A673 (cell line): ENCODE measurements around the gene ARMH1. TPM values are rescaled to one million over a fixed set of nuclear protein-coding genes. Genes with fewer than 3 reads are reported as not detected.
A peak's percentile ranks its signal among the peaks of the same experiment; 100 is the strongest.

ENCODE experiments used
- BruUV-seq: library from RNA; stranded (reverse); fragments of 400-500 nt; replicated peaks from 2 replicates; lab custom pipeline; 2021; lab: Mats Ljungman, UMichigan
- CTCF ChIA-PET: fragments of 300-600 bp; sonication (Branson Sonifier 250); formaldehyde crosslinking; loops from one replicate; lab custom pipeline; 2022; ENCODE audit warnings: antibody characterized with exemption; lab: Charles Lee
- POLR2A ChIA-PET: fragments of 300-600 bp; sonication (Branson Sonifier 250); formaldehyde crosslinking; loops from one replicate; lab custom pipeline; 2022; ENCODE audit warnings: antibody characterized with exemption; ENCODE audit not compliant: low non-redundant PET; lab: Charles Lee
- DNase-seq: peaks from one replicate; pipeline ENCODE4 v3.0.0-alpha.2; 2015; ENCODE audit warnings: low spot score
- H3K27ac ChIP-seq: fragments of 200-600 bp; sonication (generic); 2 replicates; pipeline ENCODE4 v1.5.1; 2016; ENCODE audit warnings: mixed run types, low read depth, mild to moderate bottlenecking, mixed read lengths, antibody characterized with exemption, low read length; ENCODE audit not compliant: poor library complexity, severe bottlenecking
- H3K27me3 ChIP-seq: fragments of 200-600 bp; sonication (generic); replicated peaks from 2 replicates; pipeline ENCODE4 v1.6.1; 2017; ENCODE audit warnings: mixed run types, low read depth, mild to moderate bottlenecking, mixed read lengths, antibody characterized with exemption, low read length; ENCODE audit not compliant: insufficient read depth, poor library complexity
- H3K36me3 ChIP-seq: fragments of 200-600 bp; sonication (generic); 2 replicates; pipeline ENCODE4 v1.6.1; 2016; ENCODE audit warnings: mixed run types, mild to moderate bottlenecking, mixed read lengths, antibody characterized with exemption, low read length; ENCODE audit not compliant: insufficient read depth, poor library complexity, severe bottlenecking
- H3K4me1 ChIP-seq: fragments of 200-600 bp; sonication (generic); 2 replicates; pipeline ENCODE4 v1.6.1; 2017; ENCODE audit warnings: mixed run types, mild to moderate bottlenecking, mixed read lengths, antibody characterized with exemption, low read length; ENCODE audit not compliant: insufficient read depth, poor library complexity, severe bottlenecking
- H3K4me3 ChIP-seq: fragments of 200-600 bp; sonication (generic); 2 replicates; pipeline ENCODE4 v1.5.1; 2016; ENCODE audit warnings: low read depth, mixed run types, mild to moderate bottlenecking, mixed read lengths, low read length; ENCODE audit not compliant: poor library complexity, severe bottlenecking
- H3K9me3 ChIP-seq: fragments of 200-600 bp; sonication (generic); 2 replicates; pipeline ENCODE4 v1.6.1; 2016; ENCODE audit warnings: mixed run types, low read depth, mild to moderate bottlenecking, mixed read lengths, antibody characterized with exemption, low read length; ENCODE audit not compliant: poor library complexity, severe bottlenecking
- EZH2 ChIP-seq: fragments of 200-600 bp; sonication (generic); IDR thresholded peaks from 2 replicates; pipeline ENCODE4 v1.6.1; 2017; ENCODE audit warnings: borderline replicate concordance, low read depth, mild to moderate bottlenecking, mixed read lengths, antibody characterized with exemption, low read length; ENCODE audit not compliant: poor library complexity, severe bottlenecking
- intact Hi-C: fragments of 100-400 bp; cut with micrococcal nuclease; formaldehyde crosslinking; loops from one replicate; pipeline ENCODE4 v1.10.0; 2022; ENCODE audit not compliant: unreplicated experiment
- total RNA-seq: library from RNA; stranded (reverse); gene quantifications from 2 replicates; pipeline ENCODE4 v1.2.3, GENCODE V29; 2021
- TF ChIP-seq, protein P1 (sequence below): fragments of 300-800, 200-600 bp; sonication (generic); conservative IDR thresholded peaks from 2 replicates; pipeline ENCODE4 v1.5.1; 2017; ENCODE audit warnings: low read depth, mild to moderate bottlenecking, antibody characterized with exemption, low read length, moderate library complexity, mixed read lengths

The ARMH1 gene
- total RNA-seq, 1 experiment from 2014 or later = 0.26 TPM

DNA sequence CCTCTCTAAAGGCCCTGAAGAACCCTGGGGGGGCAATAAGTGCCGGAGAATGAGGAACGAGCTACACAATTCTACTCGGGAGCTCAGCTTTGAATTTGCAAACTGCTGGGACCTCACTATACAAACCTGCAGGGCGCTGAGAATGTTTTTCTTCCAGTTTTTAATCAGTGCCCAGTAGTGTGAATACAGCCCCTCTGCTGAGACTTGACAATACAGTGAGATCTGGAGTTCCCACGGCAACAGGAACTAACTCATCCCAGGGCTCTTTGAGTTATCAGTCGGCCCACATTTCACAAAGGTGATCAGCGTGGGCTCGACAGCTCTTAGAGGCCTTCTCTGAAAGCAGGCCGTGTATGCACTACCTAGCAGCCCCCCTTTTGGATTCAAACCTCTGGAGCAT is 41.9 kb upstream of the ARMH1 start:
- Histone ChIP-seq H3K4me3 (peak overlapping the region; percentile 93), H3K4me1 (peaks cover 10% of the 10 kb centered on the region), H3K27ac (peak overlapping the region; percentile 97), H3K27me3 (no peaks in the 10 kb centered on the region), H3K9me3 (no peaks in the 10 kb centered on the region), H3K36me3 (peaks cover 34% of the 10 kb centered on the region)
- intact Hi-C loops = no loop called here
- TF ChIP-seq, protein P1, sequence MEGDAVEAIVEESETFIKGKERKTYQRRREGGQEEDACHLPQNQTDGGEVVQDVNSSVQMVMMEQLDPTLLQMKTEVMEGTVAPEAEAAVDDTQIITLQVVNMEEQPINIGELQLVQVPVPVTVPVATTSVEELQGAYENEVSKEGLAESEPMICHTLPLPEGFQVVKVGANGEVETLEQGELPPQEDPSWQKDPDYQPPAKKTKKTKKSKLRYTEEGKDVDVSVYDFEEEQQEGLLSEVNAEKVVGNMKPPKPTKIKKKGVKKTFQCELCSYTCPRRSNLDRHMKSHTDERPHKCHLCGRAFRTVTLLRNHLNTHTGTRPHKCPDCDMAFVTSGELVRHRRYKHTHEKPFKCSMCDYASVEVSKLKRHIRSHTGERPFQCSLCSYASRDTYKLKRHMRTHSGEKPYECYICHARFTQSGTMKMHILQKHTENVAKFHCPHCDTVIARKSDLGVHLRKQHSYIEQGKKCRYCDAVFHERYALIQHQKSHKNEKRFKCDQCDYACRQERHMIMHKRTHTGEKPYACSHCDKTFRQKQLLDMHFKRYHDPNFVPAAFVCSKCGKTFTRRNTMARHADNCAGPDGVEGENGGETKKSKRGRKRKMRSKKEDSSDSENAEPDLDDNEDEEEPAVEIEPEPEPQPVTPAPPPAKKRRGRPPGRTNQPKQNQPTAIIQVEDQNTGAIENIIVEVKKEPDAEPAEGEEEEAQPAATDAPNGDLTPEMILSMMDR = no peak
- TF ChIP-seq EZH2 = no peak
- DNase-seq = no peak
- POLR2A ChIA-PET = no interaction called here
- CTCF ChIA-PET = no interaction called here
- no TSS peak for BruUV-seq

DNA sequence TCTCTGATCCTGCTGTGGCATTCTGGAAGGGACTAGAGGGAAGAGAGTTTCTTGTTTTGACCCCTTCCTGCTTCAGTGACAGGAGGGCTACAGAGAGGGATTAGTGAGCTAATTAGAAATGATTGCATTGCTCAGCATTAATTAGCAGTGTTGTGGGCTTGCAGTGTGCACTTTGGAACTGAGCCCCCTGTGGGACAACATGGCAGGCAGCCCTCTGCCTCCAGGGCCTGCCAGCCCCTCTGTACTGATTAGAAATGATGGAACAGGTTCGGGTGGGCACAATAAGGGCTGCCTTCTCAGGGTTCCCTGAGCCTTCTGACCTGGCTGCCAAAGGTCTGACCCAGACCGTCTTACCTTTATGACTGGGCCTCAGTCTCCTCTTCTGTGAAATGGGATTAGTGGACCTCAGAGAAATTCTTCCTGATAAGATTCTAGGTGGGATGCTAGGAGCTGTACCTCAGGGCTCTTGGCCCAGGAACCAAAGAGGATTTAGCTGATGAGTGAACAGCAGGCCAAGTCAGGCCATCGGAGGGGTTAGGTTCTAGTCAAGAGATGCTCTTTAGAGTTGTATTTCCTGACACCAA is 39.8 kb upstream of the ARMH1 start:
- intact Hi-C loops = no loop called here
- POLR2A ChIA-PET = no interaction called here
- H3K36me3 ChIP-seq = peaks cover 54% of the 10 kb centered on the region
- H3K27ac ChIP-seq = no peak overlapping the region
- no peak for DNase-seq
- CTCF ChIA-PET = interaction anchor here (1.2 kb wide), 1 partner anchor 16 kb away, joined by 3 read pairs; no protein-coding TSS in a partner anchor
- no peak overlapping the region for H3K4me3 ChIP-seq
- BruUV-seq = no TSS peak
- H3K9me3 ChIP-seq = no peaks in the 10 kb centered on the region
- TF ChIP-seq, protein P1 = no peak
- TF ChIP-seq EZH2 = no peak
- H3K4me1 ChIP-seq = peaks cover 10% of the 10 kb centered on the region
- no peaks in the 10 kb centered on the region for H3K27me3 ChIP-seq

DNA sequence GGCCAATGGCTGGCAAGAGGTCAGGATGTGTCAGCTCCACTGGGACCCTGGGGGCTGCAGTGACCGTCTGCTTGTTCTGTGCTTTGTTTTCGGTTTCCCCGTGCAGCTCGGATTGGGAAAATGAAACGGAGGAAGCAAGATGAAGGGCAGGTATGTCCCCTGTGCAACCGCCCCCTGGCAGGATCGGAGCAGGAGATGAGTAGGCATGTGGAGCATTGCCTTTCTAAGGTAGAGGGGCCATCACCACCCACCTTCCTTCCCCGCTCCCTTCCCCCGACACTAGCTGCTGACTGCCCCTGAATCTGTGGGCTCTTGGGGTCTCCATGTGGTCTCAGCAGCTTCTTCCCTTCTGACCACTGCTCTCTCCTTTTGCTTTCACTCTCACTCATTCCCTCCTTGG is 39.1 kb upstream of the ARMH1 start:
- Histone ChIP-seq H3K9me3 (no peaks in the 10 kb centered on the region), H3K4me3 (no peak overlapping the region), H3K27ac (no peak overlapping the region), H3K4me1 (peaks cover 10% of the 10 kb centered on the region), H3K36me3 (peaks cover 54% of the 10 kb centered on the region), H3K27me3 (no peaks in the 10 kb centered on the region)
- ChIA-PET POLR2A (no interaction called here), CTCF (no interaction called here)
- no peak for DNase-seq
- intact Hi-C loops = no loop called here
- no TSS peak for BruUV-seq
- TF ChIP-seq, protein P1 = no peak
- TF ChIP-seq EZH2 = no peak
